KMS-11 (cell line): ENCODE results near the gene CHL1.

Experiments
- H2AFZ ChIP-seq: fragments of 200-600 bp; sonication (generic); 2 replicates; pipeline ENCODE4 v1.6.1; 2016; ENCODE audit warnings: antibody characterized with exemption, mixed run types, low read depth
- H3K27ac ChIP-seq: fragments of 200-600 bp; sonication (generic); 2 replicates; pipeline ENCODE4 v1.6.1; 2016; ENCODE audit warnings: mild to moderate bottlenecking, mixed run types
- H3K27me3 ChIP-seq: fragments of 200-600 bp; sonication (generic); 2 replicates; pipeline ENCODE4 v1.6.1; 2017; ENCODE audit warnings: mild to moderate bottlenecking, low read depth, mixed run types, moderate library complexity; ENCODE audit not compliant: insufficient read depth
- H3K36me3 ChIP-seq: fragments of 200-600 bp; sonication (generic); 2 replicates; pipeline ENCODE4 v1.6.1; 2017; ENCODE audit warnings: mild to moderate bottlenecking, mixed run types; ENCODE audit not compliant: insufficient read depth
- H3K4me1 ChIP-seq: fragments of 200-600 bp; sonication (generic); 2 replicates; pipeline ENCODE4 v1.6.1; 2016; ENCODE audit warnings: mild to moderate bottlenecking, low read depth, mixed run types; ENCODE audit not compliant: poor library complexity, severe bottlenecking
- H3K4me2 ChIP-seq: fragments of 200-600 bp; sonication (generic); 2 replicates; pipeline ENCODE4 v1.7.0; 2016; ENCODE audit warnings: mild to moderate bottlenecking, mixed run types
- H3K4me3 ChIP-seq: fragments of 200-600 bp; sonication (generic); IDR thresholded peaks from 2 replicates; pipeline ENCODE4 v1.6.1; 2017; ENCODE audit warnings: low read depth, low read length, mixed read lengths; ENCODE audit not compliant: insufficient read depth
- H3K79me2 ChIP-seq: fragments of 200-600 bp; sonication (generic); 2 replicates; pipeline ENCODE4 v1.6.1; 2016; ENCODE audit warnings: low read depth, mixed run types; ENCODE audit not compliant: insufficient read depth
- H3K9ac ChIP-seq: fragments of 200-600 bp; sonication (generic); 2 replicates; pipeline ENCODE4 v1.6.1; 2016; ENCODE audit warnings: mild to moderate bottlenecking, mixed run types
- H4K20me1 ChIP-seq: fragments of 200-600 bp; sonication (generic); 2 replicates; pipeline ENCODE4 v1.6.1; 2016; ENCODE audit warnings: mild to moderate bottlenecking, mixed run types; ENCODE audit not compliant: insufficient read depth
- TF ChIP-seq, protein P1 (sequence below): fragments of 200-600 bp; sonication (generic); conservative IDR thresholded peaks from 2 replicates; pipeline ENCODE4 v1.6.1; 2017; ENCODE audit warnings: low read depth, mild to moderate bottlenecking, antibody characterized with exemption, low read length, moderate library complexity, mixed read lengths

Gene CHL1

DNA sequence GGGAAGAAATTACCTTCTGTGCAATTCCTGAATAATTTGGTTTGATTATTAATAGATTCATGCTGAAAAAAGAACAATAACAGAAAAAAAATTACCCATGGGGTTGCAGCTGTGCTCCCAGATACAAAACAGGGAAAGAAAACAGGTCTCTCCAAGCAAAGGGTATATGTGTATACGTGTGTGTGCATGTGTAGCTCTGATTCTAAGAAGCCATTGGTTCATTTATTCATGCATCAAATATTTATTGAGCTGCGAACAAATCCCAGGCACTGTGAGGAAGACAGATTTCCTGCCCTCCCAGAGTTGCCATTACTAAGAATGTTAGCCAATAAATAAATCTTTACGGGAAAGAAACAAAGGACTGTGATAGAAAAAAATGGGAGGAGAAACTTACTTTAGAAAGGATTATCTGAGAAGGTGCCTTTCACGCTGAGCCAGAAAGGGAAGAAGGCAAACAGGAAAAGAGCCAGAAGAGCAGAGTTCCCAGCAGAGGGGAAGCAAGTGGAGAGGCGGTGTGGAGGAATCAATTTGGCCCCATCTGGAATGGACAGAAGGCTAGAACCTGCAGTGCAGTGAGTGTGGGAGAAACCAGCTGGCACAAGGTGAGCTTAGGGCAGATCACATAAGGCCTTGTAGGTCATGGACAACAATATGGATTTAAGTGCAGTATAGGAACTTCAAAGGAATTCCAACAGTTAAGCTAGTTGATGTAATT lies 20.7 kb downstream of the CHL1 start:
- no peak overlapping the region for H3K27ac ChIP-seq
- H3K36me3 ChIP-seq, result no peaks in the 10 kb centered on the region
- no peak overlapping the region for H3K9ac ChIP-seq
- H3K4me2 ChIP-seq, result no peak overlapping the region
- no peaks in the 10 kb centered on the region for H3K27me3 ChIP-seq
- no peaks in the 10 kb centered on the region for H3K4me1 ChIP-seq
- TF ChIP-seq, protein P1, sequence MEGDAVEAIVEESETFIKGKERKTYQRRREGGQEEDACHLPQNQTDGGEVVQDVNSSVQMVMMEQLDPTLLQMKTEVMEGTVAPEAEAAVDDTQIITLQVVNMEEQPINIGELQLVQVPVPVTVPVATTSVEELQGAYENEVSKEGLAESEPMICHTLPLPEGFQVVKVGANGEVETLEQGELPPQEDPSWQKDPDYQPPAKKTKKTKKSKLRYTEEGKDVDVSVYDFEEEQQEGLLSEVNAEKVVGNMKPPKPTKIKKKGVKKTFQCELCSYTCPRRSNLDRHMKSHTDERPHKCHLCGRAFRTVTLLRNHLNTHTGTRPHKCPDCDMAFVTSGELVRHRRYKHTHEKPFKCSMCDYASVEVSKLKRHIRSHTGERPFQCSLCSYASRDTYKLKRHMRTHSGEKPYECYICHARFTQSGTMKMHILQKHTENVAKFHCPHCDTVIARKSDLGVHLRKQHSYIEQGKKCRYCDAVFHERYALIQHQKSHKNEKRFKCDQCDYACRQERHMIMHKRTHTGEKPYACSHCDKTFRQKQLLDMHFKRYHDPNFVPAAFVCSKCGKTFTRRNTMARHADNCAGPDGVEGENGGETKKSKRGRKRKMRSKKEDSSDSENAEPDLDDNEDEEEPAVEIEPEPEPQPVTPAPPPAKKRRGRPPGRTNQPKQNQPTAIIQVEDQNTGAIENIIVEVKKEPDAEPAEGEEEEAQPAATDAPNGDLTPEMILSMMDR, result no peak
- no peaks in the 10 kb centered on the region for H3K79me2 ChIP-seq
- H4K20me1 ChIP-seq, result no peaks in the 10 kb centered on the region
- H2AFZ ChIP-seq, result no peak overlapping the region
- no peak overlapping the region for H3K4me3 ChIP-seq

- no peaks in the 10 kb centered on the region for H3K27me3 ChIP-seq
- no peak overlapping the region for H3K27ac ChIP-seq
- H3K9ac ChIP-seq, result no peak overlapping the region
- no peak overlapping the region for H3K4me2 ChIP-seq
- no peaks in the 10 kb centered on the region for H4K20me1 ChIP-seq
- no peak overlapping the region for H2AFZ ChIP-seq
- no peaks in the 10 kb centered on the region for H3K4me1 ChIP-seq
- H3K79me2 ChIP-seq, result no peaks in the 10 kb centered on the region
- TF ChIP-seq, protein P1, result no peak
- H3K36me3 ChIP-seq, result no peaks in the 10 kb centered on the region
- no peak overlapping the region for H3K4me3 ChIP-seq
Measured at GRCh38 chr3:217948-218347, 21.4 kb downstream of the CHL1 start.

DNA sequence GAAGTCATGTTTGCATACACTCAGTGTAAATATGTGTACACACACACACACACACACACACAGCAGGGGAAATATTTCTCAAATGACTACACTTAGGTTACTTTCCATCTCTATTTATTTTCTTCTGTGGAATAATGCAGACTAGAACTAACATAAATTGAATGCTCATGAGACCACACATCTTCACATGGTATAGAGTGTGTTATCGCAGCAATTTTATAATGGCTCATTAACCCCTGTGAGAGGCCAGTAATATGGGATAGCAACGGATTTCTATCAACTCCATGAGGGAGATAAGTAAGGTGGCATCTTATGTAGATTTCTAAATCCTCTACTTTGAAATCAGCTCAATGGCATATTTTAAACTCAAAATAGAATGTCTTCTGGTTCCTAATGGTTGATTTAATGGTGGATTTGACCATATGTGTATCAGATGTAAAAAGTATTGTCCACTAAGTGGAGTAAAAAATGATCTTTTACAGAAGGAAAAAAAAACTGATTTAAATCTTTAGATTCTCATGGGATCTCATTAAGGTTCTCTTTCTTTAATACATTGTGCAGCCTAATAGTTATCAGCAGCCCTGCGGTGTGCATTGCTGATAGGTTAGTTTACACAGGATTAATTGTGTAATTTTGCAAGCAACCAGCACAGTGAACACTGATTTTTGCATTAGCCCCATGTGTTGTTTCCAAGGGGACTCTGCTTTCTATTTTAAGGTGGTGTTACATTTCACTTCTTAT lies 32.0 kb downstream of the CHL1 start:
- no peak overlapping the region for H3K4me3 ChIP-seq
- H3K4me2 ChIP-seq, result no peak overlapping the region
- no peak overlapping the region for H3K27ac ChIP-seq
- no peaks in the 10 kb centered on the region for H3K27me3 ChIP-seq
- no peaks in the 10 kb centered on the region for H4K20me1 ChIP-seq
- H3K4me1 ChIP-seq, result no peaks in the 10 kb centered on the region
- TF ChIP-seq, protein P1, result no peak
- no peak overlapping the region for H3K9ac ChIP-seq
- no peak overlapping the region for H2AFZ ChIP-seq
- no peaks in the 10 kb centered on the region for H3K36me3 ChIP-seq
- H3K79me2 ChIP-seq, result no peaks in the 10 kb centered on the region

- H3K27me3 ChIP-seq, result no peaks in the 10 kb centered on the region
- no peaks in the 10 kb centered on the region for H3K4me1 ChIP-seq
- no peaks in the 10 kb centered on the region for H4K20me1 ChIP-seq
- no peak overlapping the region for H3K9ac ChIP-seq
- H3K4me2 ChIP-seq, result no peak overlapping the region
- TF ChIP-seq, protein P1, result no peak
- H3K27ac ChIP-seq, result no peak overlapping the region
- H3K36me3 ChIP-seq, result no peaks in the 10 kb centered on the region
- no peaks in the 10 kb centered on the region for H3K79me2 ChIP-seq
- H2AFZ ChIP-seq, result no peak overlapping the region
- no peak overlapping the region for H3K4me3 ChIP-seq
Measured at GRCh38 chr3:229183-229661, 32.7 kb downstream of the CHL1 start.
